COLO668 (cell line): ENCODE measurements around the gene USP11.

ENCODE experiments used
- DNase-seq: peaks from one replicate; lab custom pipeline; 2025; ENCODE audit not compliant: unreplicated experiment; lab: John Stamatoyannopoulos, UW

USP11 gene

GRCh38 chrX:47202877-47203276, 29.9 kb upstream of the USP11 start:
- no peak for DNase-seq

GRCh38 chrX:47204970-47205369, 27.8 kb upstream of the USP11 start:
- DNase-seq: no peak

GRCh38 chrX:47206316-47206715, 26.5 kb upstream of the USP11 start:
- DNase-seq: no peak

- DNase-seq: no peak
These were observed 24.7 kb upstream of the USP11 start for GRCh38 chrX:47208108-47208507.

- no peak for DNase-seq
These were observed 23.1 kb upstream of the USP11 start for GRCh38 chrX:47209508-47210238.

- no peak for DNase-seq
These were observed 22.0 kb upstream of the USP11 start for GRCh38 chrX:47210661-47211425.

- no peak for DNase-seq
These were observed 20.2 kb upstream of the USP11 start for GRCh38 chrX:47212381-47213293.

GRCh38 chrX:47214435-47215077, 18.3 kb upstream of the USP11 start:
- no peak for DNase-seq

- no peak for DNase-seq
These were observed 17.4 kb upstream of the USP11 start for GRCh38 chrX:47215291-47215900.

GRCh38 chrX:47216393-47216925, 16.4 kb upstream of the USP11 start:
- DNase-seq: no peak

GRCh38 chrX:47217121-47217851, 15.5 kb upstream of the USP11 start:
- peak; percentile 47 for DNase-seq

- peak; percentile 96 for DNase-seq
These were observed 14.9 kb upstream of the USP11 start for GRCh38 chrX:47217852-47218279.

GRCh38 chrX:47218280-47218919, 14.4 kb upstream of the USP11 start, which contains the start of gene CDK16:
Gene CDK16, plus strand, starts transcription at chrX:47218681. Its CDS starts 4,877 bp downstream, at chrX:47223558.
- peak; percentile 78 for DNase-seq

- peak; percentile 45 for DNase-seq
These were observed 13.6 kb upstream of the USP11 start for GRCh38 chrX:47218920-47219815.

- no peak for DNase-seq
These were observed 11.1 kb upstream of the USP11 start for GRCh38 chrX:47221756-47222155.

- no peak for DNase-seq
These were observed 10.0 kb upstream of the USP11 start for GRCh38 chrX:47222751-47223350.

GRCh38 chrX:47223476-47224250, 9.1 kb upstream of the USP11 start:
- DNase-seq: no peak
